ENCODE measurements around the gene ZNF628.

DNA sequence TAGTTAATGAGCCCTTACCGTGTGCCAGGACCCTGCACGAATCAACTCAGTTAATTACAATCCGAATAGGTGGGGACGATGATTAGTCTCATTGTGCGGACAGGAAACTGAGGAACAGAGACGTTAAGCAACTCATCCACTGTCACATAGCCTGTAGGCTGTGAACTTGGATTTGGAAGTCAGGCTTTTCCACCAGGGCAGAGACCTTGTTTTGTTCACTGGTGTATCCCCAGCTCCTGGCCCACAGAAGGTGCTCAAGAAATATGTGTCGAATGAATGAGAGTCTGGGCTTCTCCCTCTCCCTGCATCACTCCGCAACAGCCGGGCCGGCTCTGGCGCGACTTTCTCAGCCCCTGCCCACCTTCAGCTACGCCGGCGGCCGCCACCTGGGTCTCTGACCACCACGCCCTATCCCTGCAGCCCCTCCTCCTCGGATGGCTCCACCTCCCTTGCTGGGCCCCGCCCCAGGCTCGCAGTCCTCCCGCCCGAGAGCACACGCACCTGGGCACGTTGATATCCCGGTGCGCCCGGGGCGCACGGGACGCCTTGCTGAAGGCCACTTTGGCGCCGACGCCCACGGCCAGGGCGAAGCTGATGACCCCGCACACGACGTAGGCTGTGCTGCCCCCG, 34.6 kb upstream of the ZNF628 start:
- TF ChIP-seq, protein P1, sequence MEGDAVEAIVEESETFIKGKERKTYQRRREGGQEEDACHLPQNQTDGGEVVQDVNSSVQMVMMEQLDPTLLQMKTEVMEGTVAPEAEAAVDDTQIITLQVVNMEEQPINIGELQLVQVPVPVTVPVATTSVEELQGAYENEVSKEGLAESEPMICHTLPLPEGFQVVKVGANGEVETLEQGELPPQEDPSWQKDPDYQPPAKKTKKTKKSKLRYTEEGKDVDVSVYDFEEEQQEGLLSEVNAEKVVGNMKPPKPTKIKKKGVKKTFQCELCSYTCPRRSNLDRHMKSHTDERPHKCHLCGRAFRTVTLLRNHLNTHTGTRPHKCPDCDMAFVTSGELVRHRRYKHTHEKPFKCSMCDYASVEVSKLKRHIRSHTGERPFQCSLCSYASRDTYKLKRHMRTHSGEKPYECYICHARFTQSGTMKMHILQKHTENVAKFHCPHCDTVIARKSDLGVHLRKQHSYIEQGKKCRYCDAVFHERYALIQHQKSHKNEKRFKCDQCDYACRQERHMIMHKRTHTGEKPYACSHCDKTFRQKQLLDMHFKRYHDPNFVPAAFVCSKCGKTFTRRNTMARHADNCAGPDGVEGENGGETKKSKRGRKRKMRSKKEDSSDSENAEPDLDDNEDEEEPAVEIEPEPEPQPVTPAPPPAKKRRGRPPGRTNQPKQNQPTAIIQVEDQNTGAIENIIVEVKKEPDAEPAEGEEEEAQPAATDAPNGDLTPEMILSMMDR (IDR thresholded peaks at IDR 0.05) = no peak
- TF ChIP-seq POLR2A (IDR thresholded peaks at IDR 0.05) = no peak

Data from ovary (tissue), 3 donors.